SK-MEL-5 (cell line): ENCODE data around the gene LPXN. TPM values are rescaled to one million over a fixed set of nuclear protein-coding genes. Genes with fewer than 3 reads are reported as not detected.

Experiments
- DNase-seq: peaks from one replicate; pipeline ENCODE4 v3.0.0-alpha.2; 2016; ENCODE audit warnings: low read depth, low spot score
- in situ Hi-C: cut with HindIII; loops from 2 replicates; pipeline ENCODE4 v1.10.0; 2016; ENCODE audit warnings: low sequenced_read_pairs, high pct_unique_total_duplicates, low pct_unique_long_range_greater_than_20kb
- total RNA-seq: library from RNA; depleted of rRNA; stranded (reverse); fragments of >200 nt; shearing (Covaris generic); gene quantifications from 2 replicates; pipeline ENCODE4 v1.2.3, GENCODE V29; 2014; rRNA removed

LPXN gene
- total RNA-seq, 1 experiment from 2014 or later: 10.3 TPM

GRCh38 chr11:58497951-58498350 lies 77.7 kb downstream of the LPXN start:
- DNase-seq: no peak
- in situ Hi-C loops: no loop called here

GRCh38 chr11:58495906-58496305 lies 79.8 kb downstream of the LPXN start:
- in situ Hi-C loops: no loop called here
- DNase-seq: no peak

- DNase-seq: no peak
- in situ Hi-C loops: no loop called here
Measured at GRCh38 chr11:58494101-58494500, 81.6 kb downstream of the LPXN start.

GRCh38 chr11:58493676-58494075 lies 82.0 kb downstream of the LPXN start:
- in situ Hi-C loops: no loop called here

GRCh38 chr11:58490827-58491226 lies 84.8 kb downstream of the LPXN start:
- in situ Hi-C loops: no loop called here

More at GRCh38 chr11:58493676-58494075, 82.0 kb downstream of the LPXN start:
- DNase-seq: no peak

GRCh38 chr11:58487170-58487569 lies 88.5 kb downstream of the LPXN start:
- in situ Hi-C loops: no loop called here
- no peak for DNase-seq

More at GRCh38 chr11:58490827-58491226, 84.8 kb downstream of the LPXN start:
- DNase-seq: no peak

GRCh38 chr11:58485961-58486360 lies 89.7 kb downstream of the LPXN start:
- DNase-seq: no peak
- in situ Hi-C loops: no loop called here

Other genes with a start within 250 kb of the LPXN start
- gene OR5B17, start 216.8 kb downstream of the LPXN start, total RNA-seq: not detected in 2 replicates
- gene OR5B3, start 169.0 kb downstream of the LPXN start, total RNA-seq: not detected in 2 replicates
- gene OR5B2, start 147.7 kb downstream of the LPXN start, total RNA-seq: not detected in 2 replicates
- gene OR5B12, start 133.6 kb downstream of the LPXN start, total RNA-seq: not detected in 2 replicates
- gene OR5B21, start 67.8 kb downstream of the LPXN start, total RNA-seq: not detected in 2 replicates
- gene ZFP91, start 3.2 kb upstream of the LPXN start, total RNA-seq: 57.8 and 58.7 TPM in 2 replicates
- gene CNTF, start 46.8 kb upstream of the LPXN start, total RNA-seq: 1.2 and 2.1 TPM in 2 replicates
- gene GLYAT, start 156.1 kb upstream of the LPXN start, total RNA-seq: not detected in 2 replicates